Left lung (tissue), 10 donors: ENCODE measurements around the gene AGL. TPM values are rescaled to one million over a fixed set of nuclear protein-coding genes. Genes with fewer than 3 reads are reported as not detected.
"Not testable (repeated sequence)": the region's sequence is repeated elsewhere in the genome, so short reads cannot be mapped to it uniquely, and the experiment has no call there.

Experiments
- ATAC-seq: fragments of 200-7000 bp; cut with Tn5 transposase; one replicate; pipeline ENCODE4 v1.9.1; 2020; ENCODE audit warnings: moderate library complexity
- DNase-seq, 4 donors: peaks; one replicate each; pipeline ENCODE4 v3.0.0-alpha.2; 2013 to 2020
- H3K27ac ChIP-seq, 2 donors: fragments of 200-600 bp; sonication (generic) in 1 of 2; one replicate each; pipeline versions ENCODE4 v1.5.0 to v1.8.0; 2020 to 2021
- H3K27me3 ChIP-seq, 2 donors: fragments of 200-600 bp; sonication (generic) in 1 of 2; one replicate each; pipeline versions ENCODE4 v1.5.0 to v1.8.0; 2020 to 2021
- H3K36me3 ChIP-seq, 2 donors: fragments of 200-600 bp; sonication (generic) in 1 of 2; one replicate each; pipeline versions ENCODE4 v1.5.0 to v1.8.0; 2020 to 2021
- H3K4me1 ChIP-seq, 2 donors: fragments of 200-600 bp; one replicate each; pipeline ENCODE4 v1.8.0; 2021
- H3K4me3 ChIP-seq, 2 donors: fragments of 200-600 bp; sonication (generic) in 1 of 2; one replicate each; pipeline versions ENCODE4 v1.5.0 to v1.8.0; 2020 to 2021; ENCODE audit warnings: mild to moderate bottlenecking in 1 of 2
- H3K9me3 ChIP-seq, 2 donors: fragments of 200-600 bp; sonication (generic) in 1 of 2; one replicate each; pipeline versions ENCODE4 v1.5.0 to v1.8.0; 2020 to 2021
- CTCF ChIP-seq, 2 donors: fragments of 200-600 bp; sonication (generic) in 1 of 2; IDR thresholded peaks; one replicate each; pipeline versions ENCODE4 v1.5.0 to v1.8.0; 2021; ENCODE audit warnings: antibody characterized with exemption in 2 of 2
- intact Hi-C, 2 donors: fragments of 100-400 bp; cut with DNase I; formaldehyde crosslinking; loops; one replicate each; pipeline versions ENCODE4 v1.11.2 to v1.14.2; 2022
- polyA plus RNA-seq, 6 donors: library from polyadenylated mRNA; unstranded; fragments of 120-200 nt; gene quantifications; one replicate each; pipeline ENCODE4 v1.2.1, GENCODE V29; 2013; ENCODE audit not compliant: insufficient read length in 6 of 6
- total RNA-seq, 2 donors: library from RNA; stranded (reverse); fragmentation: NEBNext Ultra II Directional; extraction: Animal tissue kit (Norgen Biotek cat#: 25700); gene quantifications; one replicate each; pipeline ENCODE4 v1.2.1, GENCODE V29; 2021
- donor health status: DM: no; HTN: yes; CAD: no.
- donor health status: DM: no; HTN: no; CAD: no.

The AGL gene
- total and polyA plus RNA-seq, 8 donors: 16.9 to 38.4 (median 22.0) TPM

GRCh38 chr1:99843760-99844159, 6.4 kb upstream of the AGL start:
- no peak overlapping the region for H3K27ac ChIP-seq

GRCh38 chr1:99845201-99845600, 5.0 kb upstream of the AGL start:
- ATAC-seq, H3K27me3 ChIP-seq, H3K4me1 ChIP-seq, intact Hi-C loops, H3K9me3 ChIP-seq, DNase-seq, H3K36me3 ChIP-seq, H3K27ac ChIP-seq, H3K4me3 ChIP-seq: not testable (repeated sequence)

More at GRCh38 chr1:99843760-99844159, 6.4 kb upstream of the AGL start:
- DNase-seq (no peak), ATAC-seq (no peak)
- TF ChIP-seq CTCF (IDR thresholded peaks at IDR 0.05): no peak
- Histone ChIP-seq H3K4me1 (no peaks in the 10 kb centered on the region), H3K4me3 (no peak overlapping the region), H3K36me3 (no peaks in the 10 kb centered on the region), H3K27me3 (no peaks in the 10 kb centered on the region), H3K9me3 (peaks cover 0 to 4% of the 10 kb centered on the region in 2 donors)
- intact Hi-C loops: no loop called here

GRCh38 chr1:99849413-99849743, 783 bp upstream of the AGL start:
- Histone ChIP-seq H3K36me3 (peaks cover 0 to 9% of the 10 kb centered on the region in 2 donors), H3K9me3 (no peaks in the 10 kb centered on the region), H3K4me1 (peaks cover 6 to 17% of the 10 kb centered on the region in 2 donors), H3K4me3 (peak overlapping the region; percentile 58 to 78), H3K27me3 (no peaks in the 10 kb centered on the region), H3K27ac (peak overlapping the region; percentile 87)
- peak; percentile 65 for ATAC-seq
- peak in 1 of 4 donors; percentile 37 for DNase-seq
- no peak for TF ChIP-seq CTCF (IDR thresholded peaks at IDR 0.05)
- intact Hi-C loops: no loop called here

GRCh38 chr1:99850459-99851291, 514 bp downstream of the AGL start:
- peak in 1 of 4 donors; percentile 15 for DNase-seq
- no peaks in the 10 kb centered on the region for H3K9me3 ChIP-seq
- peak; percentile 19 for ATAC-seq
- no peak for TF ChIP-seq CTCF (IDR thresholded peaks at IDR 0.05)
- H3K36me3 ChIP-seq: peaks cover 0 to 12% of the 10 kb centered on the region in 2 donors
- peaks cover 6 to 17% of the 10 kb centered on the region in 2 donors for H3K4me1 ChIP-seq
- intact Hi-C loops: no loop called here
- peak overlapping the region; percentile 87 for H3K27ac ChIP-seq
- H3K27me3 ChIP-seq: no peaks in the 10 kb centered on the region
- peak overlapping the region; percentile 58 to 78 for H3K4me3 ChIP-seq

- intact Hi-C loops: no loop called here
- Histone ChIP-seq H3K9me3 (no peaks in the 10 kb centered on the region), H3K27me3 (no peaks in the 10 kb centered on the region), H3K4me3 (no peak overlapping the region), H3K4me1 (peaks cover 6 to 17% of the 10 kb centered on the region in 2 donors), H3K36me3 (peaks cover 0 to 18% of the 10 kb centered on the region in 2 donors), H3K27ac (no peak overlapping the region)
- ATAC-seq (no peak), DNase-seq (peak in 1 of 4 donors; percentile 13)
- no peak for TF ChIP-seq CTCF (IDR thresholded peaks at IDR 0.05)
These were observed 1.8 kb downstream of the AGL start for GRCh38 chr1:99851850-99852454.
